Loucy (cell line): ENCODE data around the gene ABHD17A.

ENCODE experiments used
- H2AFZ ChIP-seq: fragments of 200-600 bp; sonication (generic); 2 replicates; pipeline ENCODE4 v1.6.0; 2016; ENCODE audit warnings: antibody characterized with exemption, mild to moderate bottlenecking, low read length, moderate library complexity
- H3F3A ChIP-seq: fragments of 200-600 bp; 2 replicates; pipeline ENCODE4 v1.6.0; 2016; ENCODE audit warnings: antibody characterized with exemption, low read depth, mild to moderate bottlenecking
- H3K27me3 ChIP-seq: fragments of 200-600 bp; sonication (generic); 2 replicates; pipeline ENCODE4 v1.6.1; 2014; ENCODE audit warnings: low read length, mild to moderate bottlenecking; ENCODE audit not compliant: insufficient read depth, poor library complexity, severe bottlenecking
- H3K36me3 ChIP-seq: fragments of 200-600 bp; sonication (generic); 2 replicates; pipeline ENCODE4 v1.6.1; 2016; ENCODE audit warnings: low read length; ENCODE audit not compliant: insufficient read depth
- H3K4me1 ChIP-seq: fragments of 200-600 bp; sonication (generic); 2 replicates; pipeline ENCODE4 v1.5.1; 2014; ENCODE audit warnings: low read length, mild to moderate bottlenecking; ENCODE audit not compliant: insufficient read depth, poor library complexity, severe bottlenecking
- H3K4me2 ChIP-seq: fragments of 200-600 bp; sonication (generic); 2 replicates; pipeline ENCODE4 v1.6.0; 2014; ENCODE audit warnings: antibody characterized with exemption, low read length, low read depth, mild to moderate bottlenecking; ENCODE audit not compliant: poor library complexity, severe bottlenecking
- H3K4me3 ChIP-seq: fragments of 200-600 bp; sonication (generic); 2 replicates; pipeline ENCODE4 v1.5.1; 2014; ENCODE audit warnings: low read length, mild to moderate bottlenecking, mixed read lengths; ENCODE audit not compliant: poor library complexity, severe bottlenecking
- H3K79me2 ChIP-seq: fragments of 200-600 bp; sonication (generic); 2 replicates; pipeline ENCODE4 v1.6.1; 2014; ENCODE audit warnings: low read length; ENCODE audit not compliant: insufficient read depth
- H3K9ac ChIP-seq: fragments of 200-600 bp; sonication (generic); 2 replicates; pipeline ENCODE4 v1.6.0; 2014; ENCODE audit warnings: mild to moderate bottlenecking, low read depth, low read length, moderate library complexity; ENCODE audit not compliant: poor library complexity, severe bottlenecking
- H3K9me2 ChIP-seq: fragments of 200-600 bp; sonication (generic); replicated peaks from 2 replicates; pipeline ENCODE4 v1.6.1; 2016; ENCODE audit warnings: low read depth, low read length, mixed read lengths
- H3K9me3 ChIP-seq: fragments of 200-600 bp; sonication (generic); 2 replicates; pipeline ENCODE4 v1.6.1; 2014; ENCODE audit warnings: mild to moderate bottlenecking, antibody characterized with exemption, low read length, low read depth; ENCODE audit not compliant: insufficient read depth
- H4K20me1 ChIP-seq: fragments of 200-600 bp; sonication (generic); 2 replicates; pipeline ENCODE4 v1.6.0; 2014; ENCODE audit warnings: antibody characterized with exemption, low read length, mild to moderate bottlenecking; ENCODE audit not compliant: insufficient read depth, poor library complexity, severe bottlenecking
- CTCF ChIP-seq: fragments of 200-600 bp; sonication (generic); conservative IDR thresholded peaks from 2 replicates; pipeline ENCODE4 v1.5.1; 2014; ENCODE audit warnings: mild to moderate bottlenecking, antibody characterized with exemption, low read length
- EZH2phosphoT487 ChIP-seq: fragments of 200-600 bp; IDR thresholded peaks from 2 replicates; pipeline ENCODE4 v1.6.1; 2018; ENCODE audit warnings: antibody characterized with exemption, mild to moderate bottlenecking, moderate library complexity, borderline replicate concordance

The ABHD17A gene

GRCh38 chr19:1858412-1859081, 26.7 kb downstream of the ABHD17A start:
- Histone ChIP-seq H3K4me3 (no peak overlapping the region), H3F3A (no peaks in the 10 kb centered on the region), H3K79me2 (peaks cover 85% of the 10 kb centered on the region), H2AFZ (no peak overlapping the region), H3K9me3 (no peaks in the 10 kb centered on the region), H3K9ac (no peak overlapping the region), H3K4me2 (peak overlapping the region; percentile 15), H4K20me1 (peaks cover 62% of the 10 kb centered on the region), H3K9me2 (no peaks in the 10 kb centered on the region), H3K4me1 (peaks cover 33% of the 10 kb centered on the region), H3K36me3 (no peaks in the 10 kb centered on the region), H3K27me3 (no peaks in the 10 kb centered on the region)
- TF ChIP-seq CTCF: no peak
- no peak for TF ChIP-seq EZH2phosphoT487

GRCh38 chr19:1857648-1858326, 27.5 kb downstream of the ABHD17A start:
- H3F3A ChIP-seq: no peaks in the 10 kb centered on the region
- peaks cover 90% of the 10 kb centered on the region for H3K79me2 ChIP-seq
- H3K27me3 ChIP-seq: no peaks in the 10 kb centered on the region
- no peak overlapping the region for H3K9ac ChIP-seq
- no peak overlapping the region for H2AFZ ChIP-seq
- H4K20me1 ChIP-seq: peaks cover 66% of the 10 kb centered on the region
- no peak overlapping the region for H3K4me3 ChIP-seq
- no peaks in the 10 kb centered on the region for H3K36me3 ChIP-seq
- no peak overlapping the region for H3K4me2 ChIP-seq
- peaks cover 38% of the 10 kb centered on the region for H3K4me1 ChIP-seq
- TF ChIP-seq EZH2phosphoT487 (no peak), CTCF (no peak)
- H3K9me2 ChIP-seq: no peaks in the 10 kb centered on the region
- no peaks in the 10 kb centered on the region for H3K9me3 ChIP-seq

- TF ChIP-seq CTCF: no peak
- no peak for TF ChIP-seq EZH2phosphoT487
- Histone ChIP-seq H3K9me2 (no peaks in the 10 kb centered on the region), H3K27me3 (no peaks in the 10 kb centered on the region), H4K20me1 (peaks cover 61% of the 10 kb centered on the region), H3K9ac (no peak overlapping the region), H3K4me2 (no peak overlapping the region), H3K4me3 (no peak overlapping the region), H3K9me3 (no peaks in the 10 kb centered on the region), H3F3A (no peaks in the 10 kb centered on the region), H3K36me3 (no peaks in the 10 kb centered on the region), H2AFZ (no peak overlapping the region), H3K79me2 (peaks cover 85% of the 10 kb centered on the region), H3K4me1 (peaks cover 38% of the 10 kb centered on the region)
Measured at GRCh38 chr19:1856698-1857603, 28.3 kb downstream of the ABHD17A start.
